ENCODE results near the gene PRUNE2.

Gene PRUNE2

GRCh38 chr9:76592974-76593347 lies 313.0 kb downstream of the PRUNE2 start:
- DNase-seq, result no peak

- DNase-seq, result no peak
Measured at GRCh38 chr9:76592091-76592973, 313.6 kb downstream of the PRUNE2 start.

GRCh38 chr9:76591256-76591950 lies 314.5 kb downstream of the PRUNE2 start:
- DNase-seq, result no peak

GRCh38 chr9:76588316-76588715 lies 317.6 kb downstream of the PRUNE2 start:
- DNase-seq, result no peak

- peak; percentile 17 for DNase-seq
Measured at GRCh38 chr9:76586390-76587314, 319.3 kb downstream of the PRUNE2 start.

- no peak for DNase-seq
Measured at GRCh38 chr9:76585487-76586389, 320.2 kb downstream of the PRUNE2 start.

GRCh38 chr9:76583256-76583655 lies 322.7 kb downstream of the PRUNE2 start:
- DNase-seq, result no peak

GRCh38 chr9:76581731-76582130 lies 324.2 kb downstream of the PRUNE2 start:
- no peak for DNase-seq

- DNase-seq, result no peak
Measured at GRCh38 chr9:76580820-76581219, 325.1 kb downstream of the PRUNE2 start.

- no peak for DNase-seq
Measured at GRCh38 chr9:76580188-76580587, 325.7 kb downstream of the PRUNE2 start.

- no peak for DNase-seq
Measured at GRCh38 chr9:76576344-76576743, 329.6 kb downstream of the PRUNE2 start.

- DNase-seq, result no peak
Measured at GRCh38 chr9:76575761-76576160, 330.2 kb downstream of the PRUNE2 start.

GRCh38 chr9:76573905-76574760 lies 331.8 kb downstream of the PRUNE2 start:
- no peak for DNase-seq

GRCh38 chr9:76573408-76573807 lies 332.5 kb downstream of the PRUNE2 start:
- no peak for DNase-seq

- DNase-seq, result no peak
Measured at GRCh38 chr9:76572151-76572550, 333.8 kb downstream of the PRUNE2 start.

- no peak for DNase-seq
Measured at GRCh38 chr9:76571743-76572146, 334.2 kb downstream of the PRUNE2 start.

GRCh38 chr9:76571288-76571687 lies 334.6 kb downstream of the PRUNE2 start:
- no peak for DNase-seq

GRCh38 chr9:76570826-76571225 lies 335.1 kb downstream of the PRUNE2 start:
- no peak for DNase-seq

GRCh38 chr9:76567086-76567485 lies 338.8 kb downstream of the PRUNE2 start:
- no peak for DNase-seq

GRCh38 chr9:76564297-76564696 lies 341.6 kb downstream of the PRUNE2 start:
- DNase-seq, result no peak

- DNase-seq, result no peak
Measured at GRCh38 chr9:76562511-76562911, 343.4 kb downstream of the PRUNE2 start.

All from NCI-H2081 treated with DMSO at 0.1 percent for 48 hours (cell line).